ENCODE measurements around the gene NANOG.
"Not testable (repeated sequence)": the region's sequence is repeated elsewhere in the genome, so short reads cannot be mapped to it uniquely, and the experiment has no call there.

Gene NANOG

GRCh38 chr12:7806863-7807487, 17.8 kb downstream of the NANOG start:
- no peak for DNase-seq

GRCh38 chr12:7825754-7826153, 36.6 kb downstream of the NANOG start:
- not testable (repeated sequence) for DNase-seq

- not testable (repeated sequence) for DNase-seq
Observed at GRCh38 chr12:7829737-7830136, 40.5 kb downstream of the NANOG start.

DNA sequence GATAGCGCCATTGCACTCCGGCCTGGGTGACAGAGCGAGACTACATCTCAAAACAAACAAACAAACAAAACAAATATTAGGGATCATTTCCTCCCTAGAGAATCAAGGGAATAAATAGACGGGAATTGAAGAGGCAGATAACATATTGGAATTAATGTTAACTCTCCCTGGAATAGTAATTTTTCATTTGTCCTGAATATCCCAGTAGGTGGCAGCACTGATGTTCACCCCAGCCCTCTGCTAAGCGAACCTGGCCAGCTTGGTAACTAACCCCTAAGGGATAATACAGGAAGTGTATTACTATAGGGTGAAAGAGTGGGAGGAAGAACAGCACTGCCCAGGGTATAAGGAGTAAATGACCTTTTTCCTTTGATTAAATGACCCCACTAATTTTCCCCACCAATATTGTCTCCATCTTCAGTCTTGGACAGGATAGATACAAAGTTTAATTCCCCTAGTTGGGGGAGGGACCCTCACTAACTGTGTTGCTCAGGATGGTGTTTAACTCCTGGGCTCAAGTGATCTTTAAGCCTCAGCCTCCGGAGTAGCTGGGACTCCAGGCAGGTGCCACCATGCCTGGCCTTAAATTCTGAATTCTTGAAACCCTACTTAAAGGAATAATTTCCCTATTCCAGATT, 43.0 kb downstream of the NANOG start:
- DNase-seq, result no peak

- DNase-seq, result not testable (repeated sequence)
Observed at GRCh38 chr12:7833201-7833600, 44.0 kb downstream of the NANOG start.

DNA sequence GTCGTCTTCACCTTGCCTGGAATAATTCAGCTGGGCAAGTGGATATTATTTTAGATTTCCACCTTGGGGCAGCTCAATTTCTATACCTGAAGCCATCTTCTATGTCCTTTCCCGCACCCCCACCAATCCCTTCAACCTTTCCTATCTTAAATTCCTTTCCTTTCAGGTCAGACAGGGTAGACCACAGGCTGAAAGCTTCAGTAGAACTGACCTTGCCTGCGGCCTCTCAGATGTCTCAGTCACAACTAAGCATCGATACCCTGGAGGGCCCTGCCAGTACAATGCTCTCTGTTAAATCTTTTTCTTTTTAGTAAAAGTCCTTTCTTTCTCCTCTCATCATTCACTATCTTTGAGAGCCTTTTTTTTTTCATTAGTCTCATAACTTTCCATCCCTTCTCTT, 44.6 kb downstream of the NANOG start:
- no peak for DNase-seq

- DNase-seq, result no peak
Observed at GRCh38 chr12:7834701-7835100, 45.5 kb downstream of the NANOG start.

- no peak for DNase-seq
Observed at GRCh38 chr12:7835116-7835515, 45.9 kb downstream of the NANOG start.

DNA sequence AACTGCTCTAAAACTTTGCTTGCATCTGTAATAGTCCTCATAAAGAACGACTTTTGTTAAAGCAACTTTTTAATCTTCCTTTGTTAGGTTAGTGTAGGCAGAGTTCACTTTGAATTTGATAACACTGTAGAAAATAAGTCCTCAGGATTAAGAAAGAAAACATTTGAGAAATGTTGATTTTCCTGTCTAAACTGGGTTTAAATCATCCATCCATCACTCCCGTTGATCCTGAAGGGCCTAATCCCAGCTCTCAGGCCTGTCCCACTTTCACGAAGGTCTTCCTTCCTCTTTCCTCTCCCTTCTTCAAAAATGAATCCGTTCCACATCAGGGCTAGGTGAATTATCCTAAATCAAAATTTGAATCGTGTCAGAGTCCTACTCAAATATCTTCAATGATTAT, 46.6 kb downstream of the NANOG start:
- no peak for DNase-seq

GRCh38 chr12:7837366-7837765, 48.2 kb downstream of the NANOG start:
- DNase-seq, result no peak

DNA sequence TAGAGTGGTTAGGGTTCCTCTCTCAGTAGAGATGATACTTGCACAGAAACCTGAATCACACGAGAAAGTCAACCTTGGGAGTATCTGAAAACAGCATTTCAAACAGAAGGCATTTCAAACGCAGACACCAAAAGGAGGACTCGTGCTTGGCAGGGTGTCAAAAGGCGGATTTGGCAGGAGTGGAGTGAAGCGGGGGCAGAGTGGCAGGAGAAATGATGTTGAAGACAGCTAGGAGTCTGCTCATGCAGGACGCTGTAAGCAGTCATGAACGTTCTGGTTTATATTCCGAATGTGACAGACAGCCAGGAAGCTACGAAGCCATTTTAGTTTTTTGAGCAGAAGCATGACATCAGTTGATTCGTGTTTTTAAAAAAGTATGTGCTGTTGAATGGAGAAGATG, 50.0 kb downstream of the NANOG start:
- peak; percentile 38 for DNase-seq

GRCh38 chr12:7839848-7840247, 50.6 kb downstream of the NANOG start:
- DNase-seq, result not testable (repeated sequence)

- not testable (repeated sequence) for DNase-seq
Observed at GRCh38 chr12:7842444-7842843, 53.2 kb downstream of the NANOG start.

GRCh38 chr12:7843149-7843548, 53.9 kb downstream of the NANOG start:
- not testable (repeated sequence) for DNase-seq

DNA sequence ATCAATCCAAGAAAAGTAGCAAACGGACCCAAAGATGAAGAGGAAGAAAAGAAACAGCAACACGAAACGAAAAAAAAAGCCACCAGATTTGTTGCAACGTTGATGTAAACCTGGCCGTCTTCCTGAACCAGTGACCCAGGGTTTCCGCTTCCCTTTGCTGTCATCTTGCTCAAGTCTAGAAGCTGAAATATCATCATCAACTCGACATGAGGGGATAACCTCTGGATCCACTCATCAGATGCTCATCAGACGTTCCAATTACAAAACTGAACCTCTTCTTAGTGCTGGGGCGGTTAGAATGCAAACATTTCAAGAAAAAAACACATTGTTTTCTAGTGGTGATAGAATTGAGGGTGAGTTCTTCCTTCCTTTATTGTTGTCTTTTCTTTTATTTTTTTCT, 54.4 kb downstream of the NANOG start:
- not testable (repeated sequence) for DNase-seq

- no peak for DNase-seq
Observed at GRCh38 chr12:7844116-7844515, 54.9 kb downstream of the NANOG start.

DNA sequence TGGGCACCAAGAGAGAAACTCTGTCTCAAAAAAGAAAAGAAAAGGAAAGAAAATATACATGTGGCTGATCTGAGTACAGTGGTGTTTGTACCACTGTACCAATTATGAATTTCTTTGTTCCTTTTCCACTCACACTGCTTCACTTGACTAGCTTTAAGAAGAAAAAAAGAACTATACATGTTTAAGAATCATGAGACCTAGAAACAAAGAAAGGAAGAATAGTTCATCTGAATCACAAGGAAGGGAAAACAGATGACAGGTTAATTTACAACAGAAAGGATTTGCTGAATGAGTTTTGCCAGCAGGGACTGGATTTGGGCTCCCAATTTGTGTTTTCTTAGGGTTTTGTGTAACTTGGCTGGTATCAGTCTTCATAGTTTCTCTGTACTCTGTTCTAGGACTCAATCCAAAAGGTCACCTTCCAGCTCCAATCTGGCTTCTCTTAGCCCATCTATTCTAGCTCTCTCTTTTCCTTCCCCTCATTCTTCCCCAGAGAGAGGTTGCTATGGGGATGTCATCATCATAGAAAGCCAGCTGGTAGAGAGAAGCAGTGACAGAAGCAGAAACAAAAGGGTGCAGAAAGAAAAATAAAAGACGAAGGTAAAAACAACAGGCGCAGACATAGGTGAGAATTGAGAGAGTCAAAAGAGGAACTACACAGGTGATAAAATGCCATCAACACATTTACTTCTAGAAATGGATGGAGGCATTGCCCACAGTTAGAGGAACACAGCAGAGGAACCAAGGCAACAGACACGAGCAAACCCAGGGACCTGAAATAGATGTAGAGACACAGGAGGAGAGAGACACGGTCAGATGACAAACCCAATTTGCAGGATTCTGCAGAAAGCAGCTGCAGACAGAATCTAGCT, 58.3 kb downstream of the NANOG start:
- DNase-seq, result not testable (repeated sequence)

DNA sequence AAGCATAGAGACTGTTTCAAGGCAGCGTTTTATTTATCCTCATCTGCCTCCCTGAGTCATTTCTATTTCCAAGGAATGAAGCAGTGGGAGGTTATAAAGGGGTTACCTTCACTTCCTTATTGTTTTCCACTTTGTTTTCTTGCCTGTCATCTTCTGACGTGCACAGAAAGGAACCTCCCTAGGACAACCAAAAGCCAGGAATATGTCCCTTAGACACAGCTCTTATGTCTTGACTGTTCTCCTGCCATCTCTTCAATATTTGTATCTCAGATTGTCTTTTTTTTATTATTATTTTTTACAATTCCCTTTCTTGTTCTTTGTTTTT, 58.9 kb downstream of the NANOG start:
- DNase-seq, result not testable (repeated sequence)
